SU-DHL-6 (cell line): Measurements from ENCODE around the gene KCNJ9.
"Not testable (repeated sequence)": the region's sequence is repeated elsewhere in the genome, so short reads cannot be mapped to it uniquely, and the experiment has no call there.

Source experiments
- CTCF ChIP-seq: fragments of 200-600 bp; sonication (generic); IDR thresholded peaks from one replicate; pipeline ENCODE4 v1.5.1; 2017; ENCODE audit warnings: antibody characterized with exemption, mild to moderate bottlenecking, low read length, moderate library complexity; ENCODE audit not compliant: insufficient read depth, poor library complexity, severe bottlenecking
- EZH2phosphoT487 ChIP-seq: fragments of 200-600 bp; sonication (generic), shearing (Covaris generic); conservative IDR thresholded peaks from 2 replicates; pipeline ENCODE4 v1.6.1; 2018; ENCODE audit warnings: mild to moderate bottlenecking, antibody characterized with exemption, low read length, moderate library complexity, mixed read lengths

- TF ChIP-seq CTCF, EZH2phosphoT487: not testable (repeated sequence)
These were observed 45.0 kb downstream of the KCNJ9 start for GRCh38 chr1:160126342-160126741.
